Subcutaneous adipose tissue (tissue), 4 donors: Measurements from ENCODE around the gene MAMLD1. TPM values are rescaled to one million over a fixed set of nuclear protein-coding genes. Genes with fewer than 3 reads are reported as not detected.

Source experiments
- CTCF ChIP-seq: fragments of 450-650 bp; IDR thresholded peaks from one replicate; pipeline ENCODE4 v1.5.1; 2016; ENCODE audit warnings: low read depth, mild to moderate bottlenecking, control low read depth, antibody characterized with exemption, moderate library complexity
- total RNA-seq, 4 donors: library from RNA; depleted of rRNA; stranded (reverse); fragments of >200 nt; gene quantifications; one replicate each; pipeline ENCODE4 v1.1.0, GENCODE V29; 2016

MAMLD1 gene
- total RNA-seq, 4 donors from 2014 or later: 5.5 to 11.7 (median 8.5) TPM

GRCh38 chrX:150451953-150452352, 88.8 kb downstream of the MAMLD1 start:
- no peak for TF ChIP-seq CTCF

GRCh38 chrX:150454083-150454482, 91.0 kb downstream of the MAMLD1 start:
- TF ChIP-seq CTCF: no peak

GRCh38 chrX:150454508-150455214, 91.5 kb downstream of the MAMLD1 start:
- TF ChIP-seq CTCF: no peak

GRCh38 chrX:150455215-150455608, 92.1 kb downstream of the MAMLD1 start:
- TF ChIP-seq CTCF: no peak

- no peak for TF ChIP-seq CTCF
Observed at GRCh38 chrX:150456466-150456865, 93.3 kb downstream of the MAMLD1 start.

- TF ChIP-seq CTCF: no peak
Observed at GRCh38 chrX:150456941-150457340, 93.8 kb downstream of the MAMLD1 start.

GRCh38 chrX:150459196-150459595, 96.1 kb downstream of the MAMLD1 start:
- no peak for TF ChIP-seq CTCF
